Measurements from ENCODE around the gene CALN1.

CALN1 gene

DNA sequence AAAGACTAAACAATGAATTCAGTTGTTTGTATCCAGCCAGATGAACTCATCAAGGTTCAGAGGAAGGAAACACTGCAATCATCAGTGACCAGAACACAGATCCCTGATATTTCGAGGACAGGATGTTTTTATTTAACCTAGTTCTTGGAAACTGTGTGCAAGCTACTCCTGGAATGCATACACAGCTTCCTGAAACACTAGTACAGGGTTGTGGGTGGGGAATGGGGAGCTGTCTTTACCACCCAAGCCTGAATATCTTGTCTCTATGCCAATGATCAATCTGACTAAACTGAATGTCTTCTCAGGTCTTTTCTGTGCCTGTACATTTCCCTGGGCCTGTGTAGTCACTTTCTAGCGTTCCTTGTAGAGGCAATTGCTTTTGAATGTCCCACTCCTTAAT lies 374.6 kb downstream of the CALN1 start:
- no peak for DNase-seq (ENCODE audit: low spot score)

DNA sequence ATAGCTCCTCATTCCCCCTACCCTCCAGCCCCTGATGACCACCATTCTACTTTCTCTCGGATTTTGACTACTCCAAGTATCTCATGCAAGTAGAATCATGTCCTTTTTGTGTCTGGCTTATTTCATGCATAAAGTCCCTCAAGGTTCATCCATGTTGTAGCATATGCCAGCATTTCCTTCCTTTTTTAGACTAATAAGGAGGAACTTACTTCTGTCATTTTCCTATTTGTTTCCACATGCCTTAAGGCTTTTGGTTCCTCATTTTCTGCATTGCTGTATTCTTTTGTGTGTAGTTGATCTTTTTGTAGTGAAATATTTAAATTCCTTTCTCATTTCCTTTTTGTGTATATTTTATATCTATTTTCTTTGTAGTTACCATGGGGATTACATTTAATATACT lies 376.9 kb downstream of the CALN1 start:
- no peak for DNase-seq (ENCODE audit: low spot score)

DNA sequence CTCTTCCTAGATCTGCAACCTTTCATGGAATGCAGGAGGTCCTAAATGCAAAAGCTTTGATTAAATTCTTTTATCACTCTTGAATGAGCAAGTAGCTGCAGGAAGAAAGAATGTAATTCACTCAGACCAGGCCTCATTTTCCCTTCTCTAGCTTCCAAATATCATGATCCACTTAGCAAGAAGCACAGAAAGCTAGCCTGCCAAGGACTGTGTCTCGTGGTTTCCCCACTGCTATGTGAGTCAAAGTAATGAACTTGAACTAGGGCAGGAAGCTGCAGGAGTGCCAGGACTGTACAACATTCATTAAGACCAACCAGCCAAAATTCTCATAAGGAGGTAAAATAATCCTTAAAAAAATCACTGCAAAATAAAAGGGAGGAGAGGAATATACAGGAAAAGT lies 379.2 kb downstream of the CALN1 start:
- DNase-seq (ENCODE audit: low spot score) = no peak

DNA sequence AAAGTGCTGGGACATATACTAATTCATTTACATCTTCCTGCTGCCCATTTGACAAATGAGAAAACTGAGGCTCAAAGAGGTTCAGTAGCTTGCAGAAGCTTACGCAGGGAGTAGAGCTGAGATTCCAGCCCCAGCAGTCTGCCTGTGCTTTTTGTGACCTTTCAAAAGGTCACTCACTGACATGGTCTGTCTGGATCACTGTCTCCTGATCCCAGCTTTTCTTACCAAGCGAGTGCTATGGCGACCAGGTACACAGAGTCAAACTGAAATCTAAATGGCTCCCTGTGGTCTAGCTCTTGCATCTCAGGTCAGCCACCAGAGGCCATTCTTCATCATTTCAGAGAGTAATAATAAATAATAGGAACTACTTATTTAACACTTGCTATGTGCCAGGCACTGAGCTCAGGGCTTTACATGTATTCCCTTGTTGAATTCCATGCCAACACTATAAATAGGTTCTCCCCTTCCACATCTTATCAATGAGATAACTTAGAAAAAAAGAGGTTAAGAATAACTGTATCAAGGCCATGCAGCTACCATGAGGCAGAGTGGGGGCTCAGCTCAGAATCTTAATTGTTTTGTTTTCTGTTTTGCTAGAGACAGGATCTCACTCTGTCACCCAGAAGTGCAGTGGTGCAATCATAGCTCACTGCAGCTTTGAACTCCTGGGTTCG lies 381.0 kb downstream of the CALN1 start:
- no peak for DNase-seq (ENCODE audit: low spot score)

DNA sequence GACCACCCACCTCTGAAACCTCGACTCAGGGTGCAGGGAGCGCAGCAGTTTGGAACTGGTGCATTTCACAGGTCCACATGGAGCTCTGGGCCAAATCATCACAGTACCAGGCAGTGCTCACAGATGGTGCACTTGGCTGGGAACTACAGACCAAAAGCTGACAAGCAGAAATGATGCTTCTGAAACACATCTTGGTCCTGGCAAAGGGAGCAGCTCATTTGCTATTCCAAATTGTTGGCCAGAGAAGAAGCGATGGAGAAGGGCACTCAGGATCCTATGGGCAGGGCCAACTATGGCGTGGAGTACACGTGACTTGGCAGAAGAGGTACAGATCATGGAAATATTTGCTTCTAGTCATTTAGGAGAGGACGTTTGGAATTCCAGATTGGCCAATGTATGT lies 383.9 kb downstream of the CALN1 start:
- DNase-seq (ENCODE audit: low spot score) = no peak

DNA sequence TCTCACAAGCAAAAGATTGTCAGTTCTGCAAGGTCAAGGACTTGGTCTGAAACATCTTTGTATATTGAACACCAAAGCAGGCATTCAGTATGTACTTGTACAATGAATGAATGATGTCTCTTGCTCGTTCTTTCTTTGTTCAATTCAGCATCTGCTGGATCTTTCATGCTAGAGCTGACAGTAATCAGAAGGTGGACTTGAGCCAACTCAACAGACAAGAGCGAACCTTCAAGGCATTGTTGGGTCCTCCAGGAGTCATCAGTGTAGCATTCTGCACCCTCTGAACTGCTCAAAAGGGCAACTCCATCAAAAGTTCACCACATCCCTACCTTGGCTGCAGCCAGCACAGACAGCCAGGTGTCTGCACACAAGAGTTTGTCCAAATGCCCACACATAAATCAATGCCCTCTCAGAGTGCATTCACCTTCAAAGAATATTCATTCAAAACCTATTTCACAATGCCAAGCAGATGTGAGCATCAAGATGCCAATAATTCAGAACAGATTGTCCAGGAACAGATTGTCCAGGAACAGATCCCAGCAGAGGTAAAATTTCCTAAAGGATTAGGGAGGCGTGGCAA lies 386.7 kb downstream of the CALN1 start:
- no peak for DNase-seq (ENCODE audit: low spot score)

DNA sequence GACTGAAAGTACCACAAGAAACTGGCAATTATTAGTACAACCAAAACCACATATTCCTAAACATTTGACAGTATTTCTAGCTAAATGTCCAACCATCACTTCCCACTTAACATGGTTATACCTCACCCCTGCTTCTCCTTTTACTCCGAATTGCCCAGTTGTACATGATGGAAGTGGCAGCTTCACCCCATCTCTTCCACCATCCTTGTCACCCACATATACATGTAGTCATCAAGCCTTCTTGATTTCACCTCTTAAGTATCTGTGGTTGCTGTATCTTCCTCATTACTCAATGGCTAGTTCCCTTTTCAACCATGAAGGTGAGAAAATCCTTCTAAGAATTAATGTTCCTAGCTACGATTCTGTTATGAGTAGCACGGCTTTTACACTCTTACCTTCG lies 388.2 kb downstream of the CALN1 start:
- no peak for DNase-seq (ENCODE audit: low spot score)

DNA sequence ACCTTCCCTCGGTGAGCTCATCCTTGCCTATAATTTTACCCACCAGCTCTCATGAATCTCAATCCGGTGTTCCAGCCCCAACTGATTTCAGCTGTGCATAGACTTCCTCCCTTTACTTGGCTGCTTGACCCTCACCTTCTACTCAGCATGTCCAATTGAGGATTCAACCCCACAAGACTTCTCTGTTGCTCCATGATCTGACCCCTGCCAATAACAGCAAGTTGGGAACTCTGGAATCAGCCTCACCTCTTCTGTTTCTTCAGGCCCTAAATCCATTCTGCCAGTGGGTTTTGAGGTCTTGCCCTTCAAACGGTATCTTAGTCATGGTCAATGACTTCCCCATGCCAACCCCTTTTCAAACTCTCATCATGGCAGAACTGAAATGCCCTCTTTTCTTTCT lies 390.4 kb downstream of the CALN1 start:
- DNase-seq (ENCODE audit: low spot score) = no peak

DNA sequence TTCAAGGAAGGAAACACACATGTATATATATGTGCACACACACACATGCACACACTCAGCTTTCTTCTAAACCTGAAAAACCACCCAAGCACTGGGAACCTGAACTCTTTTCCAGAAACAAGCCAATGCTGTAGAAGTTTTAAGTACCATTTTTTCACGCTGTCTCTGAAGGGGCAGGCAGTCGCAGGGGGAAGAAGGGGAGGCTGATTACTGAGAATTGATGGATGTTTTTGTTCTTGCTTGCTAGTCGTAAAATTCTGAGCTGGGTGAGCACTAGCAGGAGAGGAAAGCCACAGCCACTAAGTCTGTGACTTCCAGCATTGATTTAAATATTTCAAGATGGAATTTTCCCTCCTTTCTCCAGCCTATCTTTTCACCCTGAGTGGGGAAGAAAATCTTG lies 391.8 kb downstream of the CALN1 start:
- no peak for DNase-seq (ENCODE audit: low spot score)

DNA sequence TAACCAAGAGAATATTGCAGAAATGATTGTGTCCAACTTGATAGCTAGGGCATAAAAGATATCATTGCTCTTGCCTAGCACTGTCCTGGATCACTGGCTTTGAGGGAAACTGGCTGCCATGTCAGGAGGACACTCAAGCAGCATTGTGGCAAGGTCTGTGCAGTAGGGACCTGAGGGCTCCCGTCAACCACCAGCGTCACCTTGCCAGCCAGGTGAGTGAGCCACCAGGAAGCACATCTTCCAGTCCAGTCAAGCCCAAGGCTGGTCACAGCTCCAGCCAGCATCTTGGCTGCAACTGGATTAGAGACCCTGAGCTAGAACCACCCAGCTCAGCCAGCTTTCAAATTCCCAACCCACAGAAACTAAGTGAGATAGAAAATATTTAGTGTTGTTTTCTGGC lies 392.7 kb downstream of the CALN1 start:
- no peak for DNase-seq (ENCODE audit: low spot score)

DNA sequence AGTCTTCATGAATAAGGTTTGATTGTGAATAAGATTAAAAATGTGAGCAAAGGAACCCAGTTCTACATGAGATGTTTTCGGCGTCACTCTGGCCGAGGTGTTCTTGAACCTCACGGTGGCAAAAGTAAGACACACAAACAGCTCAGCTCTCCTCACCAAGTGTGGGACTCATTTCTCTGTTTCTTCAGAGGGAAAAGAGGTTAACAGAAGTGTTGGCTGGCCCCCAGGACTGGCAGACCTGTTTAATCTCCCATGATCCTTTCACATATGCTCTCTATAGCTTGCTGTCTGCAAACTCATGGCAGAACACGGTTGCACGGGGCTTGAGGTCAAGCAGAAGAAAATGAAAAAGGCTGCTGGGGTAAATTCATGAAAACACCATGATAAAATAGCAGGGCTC lies 394.4 kb downstream of the CALN1 start:
- no peak for DNase-seq (ENCODE audit: low spot score)

DNA sequence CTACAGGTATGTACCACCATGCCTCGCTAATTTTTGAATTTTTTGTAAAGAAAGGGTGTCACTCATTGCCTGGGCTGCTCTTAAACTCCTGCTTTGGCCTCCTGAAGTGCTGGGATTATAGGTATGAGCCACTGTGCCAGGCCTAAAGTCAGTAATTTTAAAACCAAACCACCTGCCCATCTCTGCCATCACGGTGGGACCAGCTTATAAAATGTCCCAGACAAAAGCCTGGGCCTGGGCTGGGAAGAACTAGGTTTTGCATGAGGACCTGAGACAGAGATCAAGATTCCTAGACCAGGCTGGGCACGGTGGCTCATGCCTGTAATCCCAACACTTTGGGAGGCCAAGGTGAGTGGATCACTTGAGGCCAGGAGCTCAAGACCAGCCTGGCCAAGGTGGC lies 395.6 kb downstream of the CALN1 start:
- DNase-seq (ENCODE audit: low spot score) = no peak

DNA sequence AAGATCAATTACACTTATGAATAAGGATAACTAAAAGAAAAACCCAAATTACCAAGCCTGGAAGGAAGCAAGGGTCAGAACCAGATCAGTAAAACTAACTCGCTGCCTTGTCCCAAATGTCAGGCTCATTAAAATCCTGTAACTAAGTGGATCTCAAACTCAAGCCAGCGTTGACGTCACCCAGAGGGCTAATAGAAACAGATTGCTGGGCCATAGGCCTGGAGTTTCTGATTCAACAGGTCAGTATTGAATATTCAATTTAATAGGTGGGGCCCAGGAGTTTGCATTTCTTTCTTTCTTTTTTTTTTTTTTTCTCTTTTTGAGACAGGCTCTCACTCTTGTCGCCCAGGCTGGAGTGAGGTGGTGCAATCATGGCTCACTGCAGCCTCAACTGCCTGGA lies 397.0 kb downstream of the CALN1 start:
- no peak for DNase-seq (ENCODE audit: low spot score)

DNA sequence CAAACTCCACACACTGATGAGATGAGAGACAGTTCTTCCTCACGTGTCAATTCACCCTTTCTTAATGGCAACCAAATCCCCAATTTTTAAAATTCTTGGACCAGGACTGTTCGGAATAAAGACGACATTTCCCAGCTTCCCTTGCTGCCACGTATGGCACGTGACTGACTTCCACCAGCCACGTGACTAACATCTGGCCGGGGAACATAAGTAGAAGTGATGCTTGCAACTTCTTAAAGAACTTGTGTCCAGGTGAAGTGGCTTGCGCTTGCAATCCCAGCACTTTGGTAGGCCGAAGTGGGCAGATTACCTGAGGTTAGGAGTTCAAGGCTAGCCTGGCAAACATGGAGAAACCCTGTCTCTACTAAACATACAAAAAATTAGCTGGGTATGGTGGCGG lies 405.1 kb downstream of the CALN1 start:
- no peak for DNase-seq (ENCODE audit: low spot score)

DNA sequence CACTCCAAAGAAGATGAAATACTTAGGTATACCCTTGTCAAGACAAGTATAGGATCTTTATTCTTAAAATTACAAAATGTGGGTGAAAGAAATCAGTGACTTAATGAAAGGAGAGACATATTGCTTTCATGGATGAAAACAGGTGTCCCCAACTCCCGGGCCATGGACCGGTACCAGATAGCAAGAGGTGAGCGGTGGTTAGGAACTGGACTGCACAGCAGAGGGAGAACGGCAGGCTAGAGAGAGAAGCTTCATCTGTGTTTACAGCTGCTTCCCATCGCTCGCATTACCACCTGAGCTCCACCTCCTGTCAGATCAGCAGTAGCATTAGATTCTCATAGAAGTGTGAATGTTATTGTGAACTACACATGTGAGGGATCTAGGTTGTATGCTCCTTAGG lies 408.9 kb downstream of the CALN1 start:
- DNase-seq (ENCODE audit: low spot score) = no peak

DNA sequence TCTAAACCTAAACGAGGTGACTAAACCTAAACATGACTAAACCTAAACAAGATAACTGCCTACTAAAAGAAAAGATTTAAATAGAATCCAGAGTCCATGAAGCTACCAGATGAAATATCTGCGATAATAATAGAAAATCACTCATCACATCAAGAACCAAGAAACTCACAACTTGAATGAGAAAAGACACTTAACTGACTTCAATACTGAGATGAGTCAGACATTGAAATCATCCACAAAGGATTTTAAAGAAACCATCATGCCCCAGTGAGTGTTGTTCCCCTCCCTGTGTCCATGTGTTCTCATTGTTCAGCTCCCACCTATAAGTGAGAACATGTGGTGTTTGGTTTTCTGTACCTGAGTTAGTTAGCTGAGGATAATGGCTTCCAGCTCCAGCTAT lies 416.0 kb downstream of the CALN1 start:
- DNase-seq (ENCODE audit: low spot score) = no peak

DNA sequence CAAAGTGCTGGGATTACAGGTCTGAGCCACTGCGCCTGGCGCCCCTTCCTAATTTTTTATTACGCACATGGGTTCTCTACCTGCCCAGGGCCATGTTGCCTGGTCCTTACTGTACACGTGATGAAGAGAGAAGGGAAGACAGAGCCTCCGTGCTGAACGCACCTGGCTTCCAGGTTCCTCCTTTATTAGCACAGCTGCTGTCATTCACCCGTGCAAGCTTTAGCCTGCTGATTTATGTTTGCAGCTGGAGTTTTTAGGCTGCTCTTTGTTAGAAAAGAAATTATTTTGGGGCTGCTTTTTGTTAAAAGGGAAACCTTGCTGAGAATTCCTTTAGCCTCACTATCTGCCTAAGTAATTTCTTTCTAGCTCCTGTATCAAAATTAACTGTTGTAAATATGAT lies 417.0 kb downstream of the CALN1 start:
- no peak for DNase-seq (ENCODE audit: low spot score)

DNA sequence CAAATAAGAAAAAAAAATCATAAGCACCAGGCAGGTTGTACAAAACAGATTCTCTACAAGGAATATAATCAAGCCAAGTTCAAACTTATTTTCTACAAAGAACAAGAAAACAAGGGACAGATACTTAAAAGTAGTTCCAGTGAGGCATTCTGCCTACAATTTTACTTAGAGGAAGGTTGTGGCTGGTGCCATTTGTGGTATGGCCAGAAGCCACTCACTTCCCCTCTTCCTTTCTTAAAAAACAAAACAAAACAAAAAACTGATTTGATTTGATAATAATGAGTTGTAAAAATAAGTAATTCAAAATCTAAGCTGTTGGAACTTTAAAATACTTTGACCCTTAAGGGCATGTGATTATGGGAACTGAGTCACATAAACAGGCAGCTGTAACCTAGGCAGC lies 420.6 kb downstream of the CALN1 start:
- DNase-seq (ENCODE audit: low spot score) = no peak

DNA sequence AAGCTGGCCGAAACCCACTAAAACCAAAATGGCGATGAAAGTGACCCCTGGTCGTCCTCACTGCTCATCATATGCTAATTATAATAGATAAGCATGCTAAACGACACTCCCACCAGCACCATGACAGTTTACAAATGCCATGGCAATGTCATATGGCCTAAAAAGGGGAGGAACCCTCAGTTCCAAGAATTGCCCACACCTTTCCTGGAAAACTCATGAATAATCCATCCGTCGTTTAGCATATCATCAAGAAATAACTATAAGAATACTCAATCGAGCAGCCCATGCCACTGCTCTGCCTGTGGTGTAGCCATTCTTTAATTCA lies 422.0 kb downstream of the CALN1 start:
- DNase-seq (ENCODE audit: low spot score) = no peak

DNA sequence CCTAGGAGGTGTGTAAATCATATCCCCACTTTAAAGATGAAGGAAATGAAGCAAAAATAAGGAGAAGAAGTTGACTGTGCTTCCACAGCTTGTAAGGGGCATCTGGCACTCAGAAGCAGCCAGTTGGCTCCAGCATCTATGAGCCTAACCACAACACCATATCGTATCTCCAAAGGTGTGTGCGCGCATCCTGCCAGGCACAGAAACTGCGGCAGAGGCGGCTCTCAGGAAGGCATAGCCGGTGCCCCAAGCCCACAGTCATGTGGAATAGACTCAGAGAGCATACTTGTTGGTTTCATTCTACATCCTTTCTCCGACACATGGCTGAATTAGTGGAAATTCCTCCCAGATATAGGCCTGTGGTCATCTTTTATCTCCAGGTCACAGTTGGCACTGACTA lies 423.9 kb downstream of the CALN1 start:
- no peak for DNase-seq (ENCODE audit: low spot score)

DNA sequence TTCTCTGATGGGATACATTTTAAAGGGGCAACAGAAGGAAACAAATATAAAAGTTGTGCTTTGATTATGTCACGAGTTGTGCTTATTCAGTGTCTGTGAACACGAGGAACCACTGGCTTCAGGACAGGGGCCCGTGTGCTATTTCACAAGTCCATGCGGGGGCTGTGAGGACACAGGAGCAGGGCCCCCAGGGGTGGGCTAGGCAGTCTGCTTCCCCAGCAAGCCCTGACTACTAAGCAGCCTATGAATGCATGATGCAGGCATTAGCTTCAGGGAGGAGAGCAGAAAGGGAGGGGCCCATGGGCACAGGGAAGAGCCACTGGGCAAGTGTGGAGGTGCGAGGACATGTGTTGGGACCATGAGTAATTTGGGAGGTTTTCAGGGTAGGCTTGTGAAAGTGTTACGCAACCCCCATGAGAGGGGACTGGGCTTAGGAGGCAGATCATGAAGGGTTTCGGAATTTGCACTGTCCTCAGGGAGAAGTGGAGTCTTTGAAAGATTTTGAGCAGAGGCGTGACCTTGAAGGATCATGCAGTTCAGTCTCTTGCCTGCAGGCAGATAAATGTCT lies 424.9 kb downstream of the CALN1 start:
- no peak for DNase-seq (ENCODE audit: low spot score)

DNA sequence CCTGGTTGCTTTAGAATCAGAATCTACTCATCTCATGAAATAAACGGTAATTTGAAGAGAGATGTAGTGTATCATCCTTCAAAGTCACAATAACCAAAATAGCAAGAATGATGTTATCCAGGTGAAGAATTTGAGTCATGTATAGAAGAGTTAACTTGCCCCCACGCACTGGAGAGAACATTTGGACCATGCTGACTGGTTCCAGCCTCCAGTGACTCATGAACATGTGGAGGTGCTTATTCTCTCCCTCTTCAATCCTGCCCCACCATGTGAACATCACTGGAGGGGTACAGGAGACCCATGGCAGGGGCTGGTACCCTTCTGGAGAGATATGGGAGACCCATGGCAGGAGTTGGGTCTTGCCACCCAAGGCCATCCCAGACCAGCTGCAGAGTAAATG lies 427.8 kb downstream of the CALN1 start:
- DNase-seq (ENCODE audit: low spot score) = no peak

DNA sequence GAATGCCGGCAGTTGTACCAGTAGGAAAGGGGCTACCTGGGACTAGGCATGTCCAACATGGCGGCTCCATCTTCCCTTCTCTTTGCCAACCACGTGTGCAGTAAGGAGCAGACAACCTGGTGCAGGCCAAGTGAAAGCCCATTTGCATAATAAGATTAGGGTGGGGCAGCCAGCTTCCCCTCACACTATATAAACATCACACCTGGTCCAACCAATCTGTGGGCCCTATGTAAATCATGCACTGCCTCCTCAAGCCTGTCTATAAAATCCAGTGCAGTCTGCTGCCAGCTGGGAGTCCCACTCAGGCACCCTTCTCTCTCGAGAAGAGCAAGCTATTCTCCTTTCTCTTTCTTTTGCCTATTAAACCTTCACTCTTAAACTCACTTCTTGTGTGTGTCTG lies 429.3 kb downstream of the CALN1 start:
- DNase-seq (ENCODE audit: low spot score) = no peak

DNA sequence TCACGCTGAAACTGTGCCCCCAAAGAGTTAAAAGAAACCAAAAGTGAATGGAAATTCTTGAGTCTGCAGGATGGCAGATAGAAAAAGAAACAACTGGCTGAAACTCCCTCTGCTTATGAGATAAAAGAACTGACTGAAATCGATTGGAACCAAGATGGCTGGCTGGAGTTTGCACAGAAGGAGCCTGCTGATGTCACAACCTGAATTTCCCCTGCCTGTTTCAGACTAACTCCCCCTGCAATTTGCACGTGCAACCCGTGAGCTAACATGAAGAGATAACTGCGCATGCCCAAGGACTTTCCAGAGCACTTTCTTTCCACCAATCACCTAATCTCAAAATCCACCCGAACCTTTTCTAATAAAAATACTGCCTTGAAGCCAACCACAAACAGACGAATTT lies 435.5 kb downstream of the CALN1 start:
- no peak for DNase-seq (ENCODE audit: low spot score)

Measured in RKO (cell line).